ENCODE measurements around the gene TFIP11.
"Not testable (repeated sequence)": the region's sequence is repeated elsewhere in the genome, so short reads cannot be mapped to it uniquely, and the experiment has no call there.

The TFIP11 gene

DNA sequence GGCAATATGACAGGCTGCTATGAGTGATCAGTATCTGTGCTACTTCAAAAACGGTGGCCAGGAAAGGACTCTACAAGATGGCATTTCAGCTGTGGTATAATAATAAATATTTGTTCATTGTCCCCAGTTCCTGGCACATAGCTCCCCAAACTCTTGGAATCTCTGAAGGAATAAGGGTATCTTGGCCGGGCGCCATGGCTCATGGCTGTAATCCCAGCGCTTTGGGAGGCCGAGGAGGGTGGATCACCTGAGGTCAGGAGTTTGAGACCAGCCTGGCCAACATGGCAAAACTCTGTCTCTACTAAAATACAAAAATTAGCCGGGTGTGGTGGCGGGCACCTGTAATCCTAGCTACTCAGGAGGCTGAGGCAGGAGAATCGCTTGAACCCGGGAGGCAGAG lies 16.2 kb upstream of the TFIP11 start:
- not testable (repeated sequence) for H3K9me3 Mint-ChIP-seq, H3K4me3 Mint-ChIP-seq, H3K27ac Mint-ChIP-seq, H3K27me3 Mint-ChIP-seq
- H3K36me3 Mint-ChIP-seq (ENCODE audit: low read depth): peaks cover 51% of the 10 kb centered on the region
- peaks cover 17% of the 10 kb centered on the region for H3K4me1 Mint-ChIP-seq (ENCODE audit: low read depth)

- H3K4me1 Mint-ChIP-seq (ENCODE audit: low read depth): peaks cover 11% of the 10 kb centered on the region
- no peaks in the 10 kb centered on the region for H3K9me3 Mint-ChIP-seq
- H3K36me3 Mint-ChIP-seq (ENCODE audit: low read depth): peaks cover 50% of the 10 kb centered on the region
- no peak overlapping the region for H3K27ac Mint-ChIP-seq
- no peaks in the 10 kb centered on the region for H3K27me3 Mint-ChIP-seq
- H3K4me3 Mint-ChIP-seq: no peak overlapping the region
Observed at GRCh38 chr22:26527574-26528465, 15.5 kb upstream of the TFIP11 start.

DNA sequence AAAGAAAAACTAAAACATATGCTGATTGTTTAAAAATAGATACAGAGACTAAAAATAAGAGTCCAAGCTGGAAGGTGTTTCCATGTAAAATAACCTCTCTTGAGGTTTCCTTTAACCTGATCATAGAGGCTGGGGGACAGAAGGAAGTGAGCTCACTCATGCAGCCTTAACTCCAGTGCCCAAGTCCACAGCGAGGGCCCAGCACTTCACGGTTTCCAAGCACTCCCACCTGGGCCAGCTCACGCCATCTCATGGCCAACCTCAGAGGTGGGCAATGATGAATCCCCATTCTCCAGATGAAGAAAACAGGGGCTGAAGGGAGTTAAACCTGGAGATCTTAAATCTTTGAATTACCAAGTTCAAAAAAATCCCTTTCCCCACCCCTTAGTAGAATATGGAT lies 14.9 kb upstream of the TFIP11 start:
- Mint-ChIP-seq H3K9me3 (no peaks in the 10 kb centered on the region), H3K4me3 (no peak overlapping the region), H3K4me1 (ENCODE audit: low read depth) (peaks cover 5% of the 10 kb centered on the region), H3K36me3 (ENCODE audit: low read depth) (peaks cover 45% of the 10 kb centered on the region), H3K27ac (no peak overlapping the region), H3K27me3 (no peaks in the 10 kb centered on the region)

- Mint-ChIP-seq H3K27me3 (no peaks in the 10 kb centered on the region), H3K9me3 (no peaks in the 10 kb centered on the region), H3K4me1 (ENCODE audit: low read depth) (no peaks in the 10 kb centered on the region), H3K4me3 (no peak overlapping the region), H3K36me3 (ENCODE audit: low read depth) (peaks cover 36% of the 10 kb centered on the region), H3K27ac (no peak overlapping the region)
Observed at GRCh38 chr22:26525946-26526564, 13.8 kb upstream of the TFIP11 start.

GRCh38 chr22:26524870-26525269 lies 12.6 kb upstream of the TFIP11 start:
- Mint-ChIP-seq H3K4me1 (ENCODE audit: low read depth) (no peaks in the 10 kb centered on the region), H3K4me3 (no peak overlapping the region), H3K9me3 (no peaks in the 10 kb centered on the region), H3K36me3 (ENCODE audit: low read depth) (peaks cover 28% of the 10 kb centered on the region), H3K27ac (no peak overlapping the region), H3K27me3 (no peaks in the 10 kb centered on the region)

GRCh38 chr22:26522592-26522991 lies 10.3 kb upstream of the TFIP11 start:
- Mint-ChIP-seq H3K27ac (no peak overlapping the region), H3K36me3 (ENCODE audit: low read depth) (peaks cover 19% of the 10 kb centered on the region), H3K4me1 (ENCODE audit: low read depth) (no peaks in the 10 kb centered on the region), H3K9me3 (no peaks in the 10 kb centered on the region), H3K27me3 (no peaks in the 10 kb centered on the region), H3K4me3 (no peak overlapping the region)

DNA sequence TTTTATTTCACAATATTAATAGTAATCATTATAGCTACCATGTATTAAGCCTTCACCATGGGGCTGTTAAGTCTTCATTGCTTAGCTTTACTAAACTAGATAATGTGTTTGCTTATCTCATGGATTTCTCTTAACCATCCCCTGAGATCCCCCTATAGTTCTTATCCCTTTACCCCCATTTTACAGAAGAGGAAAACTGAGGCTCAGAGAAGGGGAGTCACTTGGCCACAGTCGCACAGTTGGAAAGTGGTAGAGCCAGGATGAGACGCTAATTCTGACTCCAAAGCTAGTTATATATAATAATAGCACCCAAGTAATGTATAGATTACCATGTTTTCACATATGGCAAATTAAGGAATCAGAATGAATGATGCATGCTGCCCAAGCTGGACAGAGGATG lies 9.7 kb upstream of the TFIP11 start:
- Mint-ChIP-seq H3K9me3 (no peaks in the 10 kb centered on the region), H3K4me1 (ENCODE audit: low read depth) (no peaks in the 10 kb centered on the region), H3K36me3 (ENCODE audit: low read depth) (peaks cover 15% of the 10 kb centered on the region), H3K27me3 (no peaks in the 10 kb centered on the region), H3K27ac (no peak overlapping the region), H3K4me3 (no peak overlapping the region)

DNA sequence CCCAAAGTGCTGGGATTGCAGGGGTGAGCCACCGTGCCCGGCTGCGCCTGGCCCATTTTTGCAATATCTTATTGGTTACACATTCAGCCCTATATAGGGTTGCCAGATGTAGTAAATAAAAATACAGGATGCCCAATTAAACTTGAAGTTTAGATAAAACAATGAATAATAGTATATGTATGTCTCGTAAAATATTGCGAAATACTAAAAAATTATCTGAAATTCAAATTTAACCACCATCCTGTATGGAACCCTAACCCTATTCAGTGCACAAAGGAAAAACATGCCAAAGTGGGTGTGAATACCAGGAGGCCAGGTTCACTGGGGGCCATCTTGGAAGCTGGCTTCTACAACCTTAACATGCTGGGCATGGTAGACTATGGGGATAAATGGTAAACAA lies 5.2 kb upstream of the TFIP11 start:
- Mint-ChIP-seq H3K27ac (no peak overlapping the region), H3K27me3 (no peaks in the 10 kb centered on the region), H3K4me1 (ENCODE audit: low read depth) (peaks cover 18% of the 10 kb centered on the region), H3K4me3 (no peak overlapping the region), H3K9me3 (no peaks in the 10 kb centered on the region), H3K36me3 (ENCODE audit: low read depth) (peaks cover 2% of the 10 kb centered on the region)

DNA sequence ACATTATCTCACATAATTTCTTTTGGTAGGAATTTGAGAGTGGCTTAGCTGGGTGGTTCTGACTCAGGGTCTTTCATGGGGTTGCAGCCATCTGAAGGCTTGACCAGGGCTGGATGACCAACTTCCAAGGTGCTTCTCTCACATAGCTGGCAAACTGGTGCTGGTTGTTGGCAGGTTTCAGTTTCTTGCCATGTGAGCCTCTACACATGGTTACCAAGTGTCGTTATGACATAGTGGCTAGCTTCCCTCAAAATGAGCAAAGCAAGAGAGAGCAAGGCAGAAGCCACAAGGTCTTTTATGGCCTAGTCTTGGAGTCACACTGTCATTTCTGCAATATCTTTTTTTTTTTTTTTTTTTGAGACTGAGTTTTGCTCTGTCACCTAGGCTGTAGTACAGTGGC lies 4.2 kb upstream of the TFIP11 start:
- Mint-ChIP-seq H3K27me3 (no peaks in the 10 kb centered on the region), H3K4me3 (no peak overlapping the region)

DNA sequence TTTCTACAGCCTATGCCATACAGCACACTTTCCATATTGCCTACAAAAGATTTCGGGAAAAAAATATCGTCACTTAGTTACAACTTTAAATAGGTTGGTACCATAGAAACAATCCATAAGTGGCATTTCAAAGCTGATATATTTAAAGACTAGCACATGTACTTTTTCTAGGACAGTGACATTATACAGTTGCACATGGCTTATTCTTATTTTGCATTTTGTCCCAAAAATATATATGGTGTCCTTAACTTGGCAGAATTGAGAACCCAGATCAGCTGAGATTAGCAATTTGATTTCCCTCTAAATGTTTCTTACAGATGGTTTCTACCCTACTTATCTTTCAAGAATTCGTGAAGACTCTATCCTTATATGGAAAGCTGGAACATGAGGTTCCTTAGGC lies 3.7 kb upstream of the TFIP11 start:
- Mint-ChIP-seq H3K9me3 (no peaks in the 10 kb centered on the region), H3K27me3 (no peaks in the 10 kb centered on the region), H3K36me3 (ENCODE audit: low read depth) (peaks cover 6% of the 10 kb centered on the region), H3K4me1 (ENCODE audit: low read depth) (peaks cover 32% of the 10 kb centered on the region), H3K27ac (no peak overlapping the region), H3K4me3 (no peak overlapping the region)

More for the DNA sequence above, 4.2 kb upstream of the TFIP11 start:
- H3K9me3 Mint-ChIP-seq: no peaks in the 10 kb centered on the region
- H3K36me3 Mint-ChIP-seq (ENCODE audit: low read depth): peaks cover 6% of the 10 kb centered on the region
- H3K27ac Mint-ChIP-seq: no peak overlapping the region
- H3K4me1 Mint-ChIP-seq (ENCODE audit: low read depth): peaks cover 26% of the 10 kb centered on the region

- no peak overlapping the region for H3K27ac Mint-ChIP-seq
- H3K36me3 Mint-ChIP-seq (ENCODE audit: low read depth): peaks cover 17% of the 10 kb centered on the region
- H3K4me3 Mint-ChIP-seq: peak overlapping the region; percentile 100
- no peaks in the 10 kb centered on the region for H3K9me3 Mint-ChIP-seq
- H3K27me3 Mint-ChIP-seq: no peaks in the 10 kb centered on the region
- peaks cover 38% of the 10 kb centered on the region for H3K4me1 Mint-ChIP-seq (ENCODE audit: low read depth)
Observed at GRCh38 chr22:26514419-26515161, 2.3 kb upstream of the TFIP11 start.

DNA sequence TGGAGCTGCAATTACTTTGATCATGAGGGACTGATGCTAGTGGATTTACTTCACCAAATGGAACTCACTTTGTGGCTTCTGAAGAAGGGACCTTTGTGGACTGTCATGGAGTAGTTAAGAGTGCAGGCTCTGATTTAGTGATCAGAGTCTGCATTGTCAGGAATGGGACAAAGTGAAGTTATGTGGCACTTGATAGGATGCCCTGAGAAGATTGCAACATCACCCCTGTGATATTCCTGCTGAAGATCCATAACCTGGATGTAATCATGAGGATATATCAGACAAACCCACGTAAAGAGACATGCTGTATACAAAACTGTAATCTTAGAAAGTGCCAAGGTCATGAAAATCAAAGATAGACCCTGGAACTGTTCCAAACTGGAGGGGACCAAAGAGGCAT lies 1.6 kb upstream of the TFIP11 start:
- peaks cover 42% of the 10 kb centered on the region for H3K4me1 Mint-ChIP-seq (ENCODE audit: low read depth)
- H3K36me3 Mint-ChIP-seq (ENCODE audit: low read depth): peaks cover 24% of the 10 kb centered on the region
- H3K27me3 Mint-ChIP-seq: no peaks in the 10 kb centered on the region
- no peaks in the 10 kb centered on the region for H3K9me3 Mint-ChIP-seq
- peak overlapping the region; percentile 19 for H3K27ac Mint-ChIP-seq
- H3K4me3 Mint-ChIP-seq: peak overlapping the region; percentile 100

DNA sequence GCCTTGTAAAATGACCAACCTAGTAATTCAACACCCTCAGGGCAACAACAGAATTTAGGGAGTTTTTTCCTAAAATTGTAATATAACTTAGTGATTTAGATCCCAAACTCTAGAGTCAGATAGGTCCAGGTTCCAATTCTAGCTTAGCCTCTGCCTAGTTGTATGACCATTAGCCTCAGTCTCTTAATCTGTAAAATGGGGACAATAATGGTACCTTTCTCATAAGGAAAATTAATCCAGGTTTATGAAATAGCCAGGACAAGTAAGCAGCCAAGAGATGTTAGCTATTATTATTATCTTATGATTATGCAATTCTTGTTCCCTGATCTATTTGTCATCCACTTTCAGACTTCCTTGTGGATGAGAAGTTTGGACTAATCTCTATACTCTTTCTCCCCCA lies 4.1 kb downstream of the TFIP11 start:
- Mint-ChIP-seq H3K4me1 (ENCODE audit: low read depth) (peaks cover 45% of the 10 kb centered on the region), H3K36me3 (ENCODE audit: low read depth) (peaks cover 61% of the 10 kb centered on the region), H3K27me3 (no peaks in the 10 kb centered on the region), H3K4me3 (no peak overlapping the region), H3K27ac (no peak overlapping the region), H3K9me3 (no peaks in the 10 kb centered on the region)

DNA sequence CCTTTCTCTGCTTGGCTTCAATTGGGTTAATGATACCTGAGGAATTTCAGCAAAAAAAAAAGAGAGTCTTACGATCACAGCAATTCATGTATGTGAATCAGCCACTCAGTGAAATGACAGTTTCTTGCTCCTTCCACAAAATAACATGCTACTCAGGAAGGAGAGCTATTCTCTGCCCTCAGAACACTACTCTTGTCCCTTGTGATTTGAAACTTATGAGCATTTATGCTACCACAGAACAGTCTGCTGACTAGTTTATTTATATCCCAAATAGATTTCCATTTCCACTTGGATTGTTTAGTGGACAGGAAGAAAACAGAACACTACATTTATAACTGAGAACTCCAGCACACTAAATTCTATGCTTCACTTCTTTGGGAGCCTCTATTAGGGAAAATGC lies 8.5 kb downstream of the TFIP11 start:
- peaks cover 69% of the 10 kb centered on the region for H3K36me3 Mint-ChIP-seq (ENCODE audit: low read depth)
- H3K27ac Mint-ChIP-seq: no peak overlapping the region
- no peaks in the 10 kb centered on the region for H3K9me3 Mint-ChIP-seq
- no peak overlapping the region for H3K4me3 Mint-ChIP-seq
- H3K4me1 Mint-ChIP-seq (ENCODE audit: low read depth): peaks cover 25% of the 10 kb centered on the region
- H3K27me3 Mint-ChIP-seq: no peaks in the 10 kb centered on the region

Data from stimulated activated naive CD8-positive, alpha-beta T cell treated with anti-CD3 and anti-CD28 coated beads, Interleukin-15, Interleukin-2, amounts not matched to agents 100 ng/mL and 50 ng/mL, for 24 hours (primary cell).